MM.1S (cell line): ENCODE measurements around the gene FBXO3.
"Not testable (repeated sequence)": the region's sequence is repeated elsewhere in the genome, so short reads cannot be mapped to it uniquely, and the experiment has no call there.

ENCODE experiments used
- CTCF ChIP-seq: fragments of 300-600 bp; sonication (generic); IDR thresholded peaks from 2 replicates; pipeline ENCODE4 v1.5.1; 2016; ENCODE audit warnings: antibody characterized with exemption, low read length, mixed read lengths
- EZH2 ChIP-seq: fragments of 300-600 bp; sonication (generic); optimal IDR thresholded peaks from 2 replicates; pipeline ENCODE3; 2017; ENCODE audit warnings: low read depth, mild to moderate bottlenecking, antibody characterized with exemption, low read length, mixed read lengths

GRCh38 chr11:33729072-33729664 is 45.2 kb downstream of the FBXO3 start:
- TF ChIP-seq CTCF, EZH2: not testable (repeated sequence)
